A549 treated with dexamethasone at 1 μM for 4 hours (cell line): ENCODE results near the gene KBTBD13. TPM values are rescaled to one million over a fixed set of nuclear protein-coding genes. Genes with fewer than 3 reads are reported as not detected.

ENCODE experiments used
- total RNA-seq: library from RNA; stranded (reverse); fragments of 200-300 nt; extraction: Qiagen RNA extraction; gene quantifications from 5 replicates; pipeline ENCODE4 v1.2.3, GENCODE V29; 2022

KBTBD13 gene
- total RNA-seq, result not detected in 5 replicates

GRCh38 chr15:65076486-65077290, at the start of gene KBTBD13:
KBTBD13 (plus strand) TSS chr15:65076746; CDS start chr15:65076816, 70 bp downstream.

GRCh38 chr15:65028921-65029735, 47.4 kb upstream of the KBTBD13 start, which contains the start of gene MTFMT:
MTFMT (minus strand) TSS chr15:65029639; CDS start chr15:65029613, 26 bp downstream.

GRCh38 chr15:65044724-65045481, 31.6 kb upstream of the KBTBD13 start, which contains the start of gene SLC51B:
SLC51B (plus strand) TSS chr15:65045387; CDS start chr15:65050005, 4,618 bp downstream.

GRCh38 chr15:65067645-65068402, 8.7 kb upstream of the KBTBD13 start, which contains the start of gene RASL12:
RASL12 (minus strand) TSS chr15:65067991; CDS start chr15:65067835, 156 bp downstream.

GRCh38 chr15:65115086-65115485, 38.5 kb downstream of the KBTBD13 start, which contains the start of gene UBAP1L:
UBAP1L (minus strand) TSS chr15:65115200; CDS start chr15:65106215, 8,985 bp downstream.

Other genes starting within 250 kb of the KBTBD13 start
- gene PLEKHO2, start 234.8 kb upstream of the KBTBD13 start, total RNA-seq, result 5.9 to 6.9 TPM (median 6.5 TPM) in 5 replicates
- 1.2 to 2.1 TPM (median 1.7 TPM) in 5 replicates for gene ANKDD1A, start 164.8 kb upstream of the KBTBD13 start, total RNA-seq
- gene SPG21, start 86.8 kb upstream of the KBTBD13 start, total RNA-seq, result 115 to 133 TPM (median 124 TPM) in 5 replicates
- 25.0 to 29.4 TPM (median 25.8 TPM) in 5 replicates for gene MTFMT, start 47.1 kb upstream of the KBTBD13 start, total RNA-seq
- gene SLC51B, start 31.4 kb upstream of the KBTBD13 start, total RNA-seq, result 13.7 to 16.8 TPM (median 15.2 TPM) in 5 replicates
- gene RASL12, start 8.8 kb upstream of the KBTBD13 start, total RNA-seq, result 0.08 to 0.17 TPM (median 0.14 TPM) in 4 of 5 replicates, not detected in the other
- gene UBAP1L, start 38.5 kb downstream of the KBTBD13 start, total RNA-seq, result 0.29 to 1.4 TPM (median 0.61 TPM) in 5 replicates
- gene PDCD7, start 57.1 kb downstream of the KBTBD13 start, total RNA-seq, result 24.3 to 28.7 TPM (median 27.5 TPM) in 5 replicates
- 42.3 to 55.1 TPM (median 51.9 TPM) in 5 replicates for gene CLPX, start 108.6 kb downstream of the KBTBD13 start, total RNA-seq
- gene CILP, start 134.7 kb downstream of the KBTBD13 start, total RNA-seq, result 0.60 to 0.79 TPM (median 0.71 TPM) in 5 replicates
- gene PARP16, start 210.1 kb downstream of the KBTBD13 start, total RNA-seq, result 9.6 to 12.7 TPM (median 11.1 TPM) in 5 replicates
- gene RNU5A-1, start 219.3 kb downstream of the KBTBD13 start, total RNA-seq, result not detected in 5 replicates
- not detected in 5 replicates for gene RNU5B-1, start 227.9 kb downstream of the KBTBD13 start, total RNA-seq